GM19239 (cell line): ENCODE results near the gene NTPCR.

Experiments
- DNase-seq: peaks from one replicate; pipeline ENCODE4 v3.0.0; 2011; ENCODE audit warnings: low spot score; ENCODE audit not compliant: insufficient read length
- FAIRE-seq: peaks from 2 replicates; lab custom pipeline; 2011; peaks lifted over from hg19 to GRCh38; lab: Jason Lieb, UNC

Gene NTPCR

DNA sequence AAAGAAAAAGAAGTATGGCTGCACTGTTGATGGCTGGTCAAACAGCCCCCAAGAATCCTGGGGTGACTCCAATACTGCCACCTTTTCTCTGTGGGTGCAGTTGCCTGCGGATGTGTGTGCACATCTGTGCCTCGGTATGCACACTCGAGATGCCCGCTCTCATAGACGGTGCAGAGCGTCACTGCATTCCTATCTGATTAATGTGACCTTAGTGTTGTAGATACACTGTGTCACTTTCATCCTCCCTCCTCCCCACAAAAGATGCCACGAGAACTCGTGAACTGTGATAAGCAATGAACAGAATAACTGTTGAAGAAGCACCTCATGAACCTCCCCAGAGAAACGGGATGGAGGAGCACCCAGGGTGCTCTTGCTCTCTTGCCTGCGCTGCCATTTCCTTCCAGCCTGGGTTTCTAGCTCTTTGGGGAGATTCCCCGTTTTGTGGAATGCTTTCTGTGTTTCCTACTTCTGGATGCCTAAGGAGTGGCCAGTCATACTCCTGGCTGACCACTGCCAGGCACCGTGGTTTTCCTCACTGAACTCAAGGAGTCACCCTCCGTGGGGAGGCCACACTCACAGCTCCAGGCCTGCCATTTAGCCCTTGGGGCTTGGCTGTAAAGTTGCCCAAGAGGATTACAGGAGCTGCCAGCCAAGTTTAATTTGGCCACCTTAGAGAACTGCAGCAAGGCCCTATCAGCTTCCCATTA lies 32.0 kb downstream of the NTPCR start:
- DNase-seq = no peak
- FAIRE-seq = no peak

DNA sequence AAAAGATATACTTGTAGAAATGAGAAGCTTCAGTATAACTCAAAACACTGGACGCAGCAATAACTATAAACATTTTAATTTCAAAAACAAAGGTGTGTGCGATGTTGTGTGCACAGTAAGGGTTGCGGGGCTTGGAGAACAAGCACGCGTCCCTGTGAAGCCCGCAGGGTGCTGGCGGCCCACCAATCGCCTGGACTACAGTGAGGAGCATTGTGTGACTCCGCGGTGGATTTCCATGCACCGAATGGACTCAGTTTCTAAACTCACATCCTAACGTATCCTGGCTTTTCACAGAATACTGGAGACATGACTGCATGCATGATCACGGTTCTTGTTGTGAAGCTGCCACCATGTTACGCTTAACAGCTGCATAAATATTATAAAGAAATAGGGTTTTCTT lies 33.0 kb downstream of the NTPCR start:
- FAIRE-seq (no peak), DNase-seq (no peak)

DNA sequence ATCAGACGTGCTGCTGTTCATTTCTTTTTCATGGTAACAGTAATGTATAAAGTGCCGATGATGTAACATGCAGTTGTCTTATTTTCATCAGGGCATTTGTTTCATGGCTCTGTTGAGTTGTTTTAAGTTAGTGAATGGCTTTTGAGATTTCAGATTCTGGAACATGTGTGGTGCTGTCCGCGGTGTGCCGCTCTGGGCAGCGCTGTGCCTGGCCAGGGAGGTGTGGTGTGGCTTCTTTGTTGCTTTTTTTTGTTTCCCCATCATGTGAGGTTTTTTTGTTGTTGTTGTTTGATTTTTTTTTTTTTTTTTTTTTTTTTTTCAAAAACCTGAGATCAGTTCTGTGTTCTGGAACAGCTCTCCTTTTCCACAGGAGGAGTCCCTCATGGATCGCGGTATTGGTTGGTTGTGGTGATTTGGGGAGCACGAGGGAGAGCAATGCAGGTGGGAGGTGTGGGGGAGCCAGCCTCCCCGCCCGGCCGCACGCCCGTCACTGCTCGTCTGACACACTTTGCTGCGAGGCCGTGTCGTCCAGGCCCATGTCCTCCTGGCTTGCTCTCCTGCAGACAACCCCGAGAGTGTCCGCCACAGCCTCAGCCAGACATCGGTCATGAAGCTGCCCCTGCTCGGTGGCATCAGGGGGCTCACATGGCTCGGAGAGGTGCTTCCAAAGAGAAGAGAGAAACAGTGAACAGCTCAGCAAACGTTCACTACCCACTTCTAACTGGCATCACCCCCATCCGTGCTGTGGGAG lies 33.6 kb downstream of the NTPCR start:
- no peak for FAIRE-seq

GRCh38 chr1:232984577-232985425 lies 34.4 kb downstream of the NTPCR start:
- FAIRE-seq (no peak), DNase-seq (no peak)

More for the DNA sequence above, 33.6 kb downstream of the NTPCR start:
- no peak for DNase-seq

- FAIRE-seq = no peak
- no peak for DNase-seq
These were observed 35.6 kb downstream of the NTPCR start for GRCh38 chr1:232985882-232986526.

- FAIRE-seq (no peak), DNase-seq (no peak)
These were observed 36.1 kb downstream of the NTPCR start for GRCh38 chr1:232986527-232986922.

GRCh38 chr1:232987046-232987773 lies 36.8 kb downstream of the NTPCR start:
- FAIRE-seq = no peak

DNA sequence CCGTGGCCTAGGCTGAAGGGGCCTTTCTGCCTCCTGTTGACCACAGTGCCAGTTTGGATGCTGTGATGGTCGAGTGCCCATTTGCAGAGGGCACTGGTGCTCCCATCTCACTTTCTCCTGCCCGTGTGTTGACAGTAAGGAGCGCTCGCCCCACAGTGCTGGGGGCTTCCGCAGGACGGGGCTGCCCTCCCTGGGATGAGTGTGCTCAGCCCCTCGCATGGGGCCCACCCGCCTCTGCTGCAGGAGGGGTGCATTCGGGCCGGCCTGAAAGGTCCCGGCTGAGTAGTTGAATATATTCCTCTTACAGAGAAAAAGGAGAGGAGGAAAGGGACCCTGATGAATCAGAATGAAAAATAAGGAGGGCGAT lies 37.3 kb downstream of the NTPCR start:
- FAIRE-seq (no peak), DNase-seq (no peak)

More at GRCh38 chr1:232987046-232987773, 36.8 kb downstream of the NTPCR start:
- no peak for DNase-seq

- DNase-seq = no peak
- no peak for FAIRE-seq
These were observed 38.2 kb downstream of the NTPCR start for GRCh38 chr1:232988572-232989040.

GRCh38 chr1:232990176-232991128 lies 40.0 kb downstream of the NTPCR start:
- DNase-seq (no peak), FAIRE-seq (no peak)

GRCh38 chr1:232991238-232991637 lies 40.8 kb downstream of the NTPCR start:
- FAIRE-seq (no peak), DNase-seq (no peak)

GRCh38 chr1:232992227-232992626 lies 41.8 kb downstream of the NTPCR start:
- no peak for DNase-seq
- FAIRE-seq = no peak

- DNase-seq (no peak), FAIRE-seq (no peak)
These were observed 43.1 kb downstream of the NTPCR start for GRCh38 chr1:232993555-232993954.

GRCh38 chr1:232995189-232995588 lies 44.8 kb downstream of the NTPCR start:
- DNase-seq (no peak), FAIRE-seq (no peak)

DNA sequence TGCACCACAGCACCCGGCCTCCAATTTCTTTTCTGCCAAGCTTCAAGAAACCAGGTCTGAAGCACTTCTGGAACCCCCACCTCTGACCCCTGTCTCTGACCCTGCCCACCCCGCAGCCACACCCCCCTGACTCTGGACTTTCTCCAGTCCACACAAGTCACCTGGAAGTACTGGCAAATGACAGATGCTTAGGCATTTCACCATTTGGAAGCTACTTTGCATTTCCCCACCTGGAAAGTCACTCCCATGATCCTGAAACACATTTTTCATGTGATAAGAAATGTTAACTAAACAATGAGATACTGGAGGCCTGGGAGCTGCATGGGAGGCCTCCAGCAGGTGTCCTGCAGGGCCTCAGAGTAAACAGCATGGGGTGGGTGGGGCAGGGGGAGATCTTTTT lies 45.7 kb downstream of the NTPCR start:
- FAIRE-seq = no peak
- DNase-seq = no peak

DNA sequence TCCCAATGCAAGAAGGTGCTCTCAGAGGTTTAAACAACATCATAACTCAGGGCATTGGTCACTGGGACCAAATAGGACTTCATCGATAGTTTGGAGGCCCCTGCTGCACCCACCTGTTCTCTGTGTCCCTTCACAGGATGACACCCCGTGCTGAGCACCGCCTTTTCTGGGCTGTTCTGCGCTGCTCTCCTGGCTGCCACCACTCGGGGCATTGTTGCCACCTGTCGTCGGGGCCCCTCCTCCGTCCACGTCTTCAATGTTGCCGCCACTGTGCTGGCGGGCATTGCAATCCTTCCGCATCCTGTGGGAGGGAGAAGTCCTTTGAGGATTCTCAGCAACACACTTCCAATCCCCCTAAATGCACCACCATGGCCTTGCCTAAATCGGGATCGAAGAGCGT lies 47.7 kb downstream of the NTPCR start:
- no peak for FAIRE-seq
- no peak for DNase-seq

DNA sequence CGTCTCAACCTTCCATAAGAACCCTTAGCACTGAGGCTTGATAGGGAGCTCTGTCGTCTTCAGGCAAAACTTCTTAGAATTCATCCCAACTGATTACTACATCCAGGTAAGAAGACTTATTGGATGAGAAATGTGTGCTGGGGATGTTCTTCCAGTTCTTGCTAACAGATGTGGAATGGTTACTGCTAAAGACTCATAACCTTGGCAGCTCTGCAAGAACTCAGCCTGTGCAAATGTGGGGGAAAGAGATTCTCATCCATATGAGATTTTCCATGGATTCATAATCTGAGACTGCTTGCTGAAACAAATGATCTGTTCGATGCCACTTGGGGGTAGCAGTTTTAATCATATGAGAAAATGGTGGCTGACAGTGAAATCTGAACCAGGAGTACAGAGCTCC lies 48.2 kb downstream of the NTPCR start:
- no peak for DNase-seq
- no peak for FAIRE-seq

DNA sequence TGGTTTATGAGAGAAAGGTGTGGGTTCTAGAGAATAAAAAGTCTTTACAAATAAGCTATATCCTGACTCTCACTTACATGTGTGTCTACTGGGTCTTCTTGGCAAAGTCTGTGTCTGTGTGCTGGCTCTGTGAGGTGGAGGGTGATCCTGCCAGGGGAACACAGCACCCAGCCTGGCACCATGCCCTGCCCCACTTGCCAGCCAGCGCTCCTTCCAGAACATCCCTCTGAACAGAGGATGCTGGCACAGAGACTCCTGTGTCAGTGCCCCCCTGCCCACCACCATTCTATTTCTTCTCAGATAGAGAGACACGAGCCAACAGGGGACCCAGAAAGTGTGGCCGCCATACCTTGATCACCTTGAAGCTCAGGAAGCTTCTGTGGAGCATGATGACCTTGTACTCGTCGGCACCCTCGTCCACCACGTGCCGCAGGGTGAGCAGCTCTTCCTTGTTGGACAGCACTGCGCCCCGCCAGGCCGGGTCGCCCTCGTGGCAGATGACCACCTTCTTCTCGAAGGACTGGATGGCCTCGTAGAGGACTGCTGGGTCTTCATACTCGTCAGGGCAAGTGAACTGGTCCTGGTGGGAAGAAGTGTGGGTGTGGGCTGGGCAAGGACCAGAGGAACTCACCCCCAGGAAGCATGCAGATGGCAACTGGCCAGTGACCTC lies 49.7 kb downstream of the NTPCR start:
- FAIRE-seq = no peak
- no peak for DNase-seq
